T-cell (primary cell): ENCODE data around the gene CD79B. TPM values are rescaled to one million over a fixed set of nuclear protein-coding genes. Genes with fewer than 3 reads are reported as not detected.
"Not testable (repeated sequence)": the region's sequence is repeated elsewhere in the genome, so short reads cannot be mapped to it uniquely, and the experiment has no call there.

Experiments
- ATAC-seq, 4 experiments: fragments of 200-7000 bp in 3 of 4; fragments of 150-1000 bp in 1 of 4; cut with Tn5 transposase; replicated peaks in 1 of 4; 1 replicate in 3 of 4; 2 replicates in 1 of 4; pipeline ENCODE4 v1.10.0; 2021; ENCODE audit warnings: moderate library complexity in 3 of 4, mild to moderate bottlenecking in 2 of 4, moderate number of reproducible peaks in 1 of 4
- CTCF ChIA-PET, 2 donors: fragments of 300-600 bp; sonication (Branson Sonifier 250); formaldehyde crosslinking; loops; one replicate each; lab custom pipeline; 2022; ENCODE audit warnings: antibody characterized with exemption in 2 of 2; lab: Charles Lee
- POLR2A ChIA-PET, 2 donors: fragments of 300-600 bp; sonication (Branson Sonifier 250); formaldehyde crosslinking; loops; one replicate each; lab custom pipeline; 2022; ENCODE audit warnings: antibody characterized with exemption in 2 of 2; lab: Charles Lee
- DNase-seq, 35 experiments: peaks; one replicate each; pipeline versions ENCODE4 v3.0.0 to v3.0.0-alpha.2; 2013 to 2023
- H3K27ac ChIP-seq: one replicate; pipeline ENCODE4 v1.5.1; 2013; ENCODE audit warnings: low read length
- H3K27me3 ChIP-seq, 2 experiments: replicated peaks in 1 of 2; 1 replicate in 1 of 2; 2 replicates in 1 of 2; pipeline versions ENCODE4 v1.6.1 to v1.7.0; 2013; ENCODE audit warnings: low read length in 1 of 2, mixed read lengths in 1 of 2; ENCODE audit not compliant: control insufficient read depth in 2 of 2, insufficient read depth in 2 of 2; ENCODE audit errors: extremely low read depth in 1 of 2
- H3K36me3 ChIP-seq, 2 donors: 1 replicate in 1 of 2; 2 replicates in 1 of 2; pipeline versions ENCODE4 v1.6.1 to v1.7.0; 2013; ENCODE audit warnings: low read length in 1 of 2; ENCODE audit not compliant: control insufficient read depth in 2 of 2, insufficient read depth in 1 of 2; ENCODE audit errors: extremely low read depth in 1 of 2
- H3K4me1 ChIP-seq, 2 experiments: 1 replicate in 1 of 2; 2 replicates in 1 of 2; pipeline versions ENCODE4 v1.6.1 to v1.7.0; 2013; ENCODE audit warnings: low read length in 2 of 2, mixed read lengths in 1 of 2; ENCODE audit not compliant: insufficient read depth in 2 of 2, control insufficient read depth in 1 of 2; ENCODE audit errors: extremely low read depth in 1 of 2
- H3K4me3 ChIP-seq, 2 donors: 1 replicate in 1 of 2; 2 replicates in 1 of 2; pipeline versions ENCODE4 v1.5.1 to v1.7.0; 2013; ENCODE audit warnings: mild to moderate bottlenecking in 2 of 2, low read length in 1 of 2, moderate library complexity in 1 of 2; ENCODE audit not compliant: control insufficient read depth in 1 of 2; ENCODE audit errors: extremely low read depth in 1 of 2
- H3K9me3 ChIP-seq: 2 replicates; pipeline ENCODE4 v1.7.0; 2013
- H3K27ac Mint-ChIP-seq, 2 donors: one replicate each; pipeline ENCODE4 v1.8.0; 2020 to 2021; ENCODE audit warnings: mild to moderate bottlenecking in 2 of 2, mixed read lengths in 2 of 2
- H3K27me3 Mint-ChIP-seq, 2 donors: one replicate each; pipeline ENCODE4 v1.8.0; 2021 to 2022; ENCODE audit warnings: mixed read lengths in 2 of 2
- H3K36me3 Mint-ChIP-seq: one replicate; pipeline ENCODE4 v1.8.0; 2021; ENCODE audit warnings: mixed read lengths
- H3K4me1 Mint-ChIP-seq, 3 donors: one replicate each; pipeline ENCODE4 v1.8.0; 2020 to 2022; ENCODE audit warnings: mixed read lengths in 3 of 3, mild to moderate bottlenecking in 1 of 3
- H3K4me3 Mint-ChIP-seq, 3 donors: one replicate each; pipeline ENCODE4 v1.8.0; 2020 to 2022; ENCODE audit warnings: mild to moderate bottlenecking in 3 of 3, mixed read lengths in 3 of 3, moderate library complexity in 3 of 3
- H3K9me3 Mint-ChIP-seq, 3 donors: one replicate each; pipeline ENCODE4 v1.8.0; 2020 to 2022; ENCODE audit warnings: mixed read lengths in 3 of 3
- WGBS: methylation state at CpG from one replicate; pipeline ENCODE4 v1.1.5; 2013; ENCODE audit warnings: missing lambda C conversion rate; ENCODE audit not compliant: insufficient coverage; 5-methylcytosine and 5-hydroxymethylcytosine counted together
- total RNA-seq, 35 experiments: library from RNA in 6 of 35; stranded (reverse) in 6 of 35; fragments of 120-200 nt in 1 of 35; gene quantifications; one replicate each; pipeline versions ENCODE4 v1.2.1 to v1.2.4 and lab custom pipeline; 2013 to 2026

The CD79B gene
- total RNA-seq, 5 donors from 2014 or later (not counting 1 experiment from before 2014, with no cell fraction given), result 13.4 to 53.1 (median 27.7) TPM

- H3K27ac ChIP-seq, H3K4me3 Mint-ChIP-seq, H3K4me1 ChIP-seq, POLR2A ChIA-PET, H3K9me3 ChIP-seq, H3K27ac Mint-ChIP-seq, ATAC-seq, DNase-seq, H3K27me3 Mint-ChIP-seq, H3K36me3 Mint-ChIP-seq, H3K4me1 Mint-ChIP-seq, H3K36me3 ChIP-seq, H3K4me3 ChIP-seq, H3K9me3 Mint-ChIP-seq: not testable (repeated sequence)
- WGBS, result 92% methylated on average over 5 of the region's 11 CpGs
- peaks cover 0 to 23% of the 10 kb centered on the region in 2 experiments for H3K27me3 ChIP-seq
- CTCF ChIA-PET, result interaction anchor here (0.6 to 1.1 kb wide), 2 partner anchors 12 to 147 kb away, joined by 3 to 5 read pairs; no protein-coding TSS in a partner anchor
Observed at GRCh38 chr17:63881337-63881736, 50.8 kb downstream of the CD79B start.

GRCh38 chr17:63880706-63881105 lies 51.4 kb downstream of the CD79B start:
- Histone ChIP-seq H3K9me3 (no peaks in the 10 kb centered on the region), H3K36me3 (no peaks in the 10 kb centered on the region), H3K4me3 (no peak overlapping the region), H3K27ac (no peak overlapping the region), H3K4me1 (peaks cover 0 to 3% of the 10 kb centered on the region in 2 experiments), H3K27me3 (peaks cover 0 to 23% of the 10 kb centered on the region in 2 experiments)
- Mint-ChIP-seq H3K27ac (no peak overlapping the region), H3K27me3 (no peaks in the 10 kb centered on the region), H3K4me3 (no peak overlapping the region), H3K4me1 (peaks cover 0 to 1% (median 0%) of the 10 kb centered on the region in 3 donors), H3K36me3 (no peaks in the 10 kb centered on the region), H3K9me3 (no peaks in the 10 kb centered on the region)
- WGBS, result 86% methylated on average over 7 of the region's 12 CpGs
- ChIA-PET CTCF (interaction anchor here in 1 of 2 donors (0.6 kb wide), 1 partner anchor 148 kb away, joined by 5 read pairs; no protein-coding TSS in a partner anchor), POLR2A (no interaction called here)
- no peak for DNase-seq
- ATAC-seq, result no peak

Other genes with a start within 250 kb of the CD79B start
- gene LIMD2, start 232.2 kb downstream of the CD79B start, total RNA-seq, result 100 to 1,000 TPM; 534 to 851 (median 767) TPM
- gene STRADA, start 190.5 kb downstream of the CD79B start, total RNA-seq, result 10 to 100 TPM; 46.9 to 58.8 (median 48.6) TPM
- 10 to 100 TPM; 25.4 to 37.0 (median 33.0) TPM for gene CCDC47, start 158.7 kb downstream of the CD79B start, total RNA-seq
- gene DDX42, start 158.2 kb downstream of the CD79B start, total RNA-seq, result 100 to 1,000 TPM; 110 to 141 (median 123) TPM
- 100 to 1,000 TPM in 3 of 5 donors, 10 to 100 TPM in 2; 83.9 to 114 (median 107) TPM for gene PSMC5, start 104.9 kb downstream of the CD79B start, total RNA-seq
- gene FTSJ3, start 104.7 kb downstream of the CD79B start, total RNA-seq, result 10 to 100 TPM; 39.4 to 64.9 (median 53.3) TPM
- 100 to 1,000 TPM in 4 of 5 donors, 10 to 100 TPM in 1; 94.9 to 129 (median 121) TPM for gene SMARCD2, start 89.6 kb downstream of the CD79B start, total RNA-seq
- gene CSH2, start 58.7 kb downstream of the CD79B start, total RNA-seq, result not detected
- gene GH2, start 50.4 kb downstream of the CD79B start, total RNA-seq, result not detected
- gene CSH1, start 35.8 kb downstream of the CD79B start, total RNA-seq, result not detected
- gene CSHL1, start 21.1 kb downstream of the CD79B start, total RNA-seq, result not detected
- not detected for gene GH1, start 13.5 kb downstream of the CD79B start, total RNA-seq
- under 1 TPM in 3 of 5 donors, not detected in 2; 0.13 to 0.18 (median 0.13) TPM for gene SCN4A, start 40.6 kb upstream of the CD79B start, total RNA-seq
- gene PRR29, start 66.0 kb upstream of the CD79B start, total RNA-seq, result 1 to 10 TPM in 3 of 5 donors, under 1 TPM in 2; 0.50 to 1.9 (median 1.1) TPM
- gene ICAM2, start 88.3 kb upstream of the CD79B start, total RNA-seq, result 100 to 1,000 TPM in 3 of 5 donors, 10 to 100 TPM in 2; 69.6 to 132 (median 116) TPM
- 100 to 1,000 TPM in 3 of 5 donors, 10 to 100 TPM in 2; 71.2 to 146 (median 112) TPM for gene ERN1, start 197.8 kb upstream of the CD79B start, total RNA-seq